SU-DHL-6 (cell line): Measurements from ENCODE around the gene WDR47.

Experiments used
- EZH2phosphoT487 ChIP-seq: fragments of 200-600 bp; sonication (generic), shearing (Covaris generic); conservative IDR thresholded peaks from 2 replicates; pipeline ENCODE4 v1.6.1; 2018; ENCODE audit warnings: mild to moderate bottlenecking, antibody characterized with exemption, low read length, moderate library complexity, mixed read lengths
- TF ChIP-seq, protein P1 (sequence below): fragments of 200-600 bp; sonication (generic); IDR thresholded peaks from one replicate; pipeline ENCODE4 v1.5.1; 2017; ENCODE audit warnings: antibody characterized with exemption, mild to moderate bottlenecking, low read length, moderate library complexity; ENCODE audit not compliant: insufficient read depth, poor library complexity, severe bottlenecking

DNA sequence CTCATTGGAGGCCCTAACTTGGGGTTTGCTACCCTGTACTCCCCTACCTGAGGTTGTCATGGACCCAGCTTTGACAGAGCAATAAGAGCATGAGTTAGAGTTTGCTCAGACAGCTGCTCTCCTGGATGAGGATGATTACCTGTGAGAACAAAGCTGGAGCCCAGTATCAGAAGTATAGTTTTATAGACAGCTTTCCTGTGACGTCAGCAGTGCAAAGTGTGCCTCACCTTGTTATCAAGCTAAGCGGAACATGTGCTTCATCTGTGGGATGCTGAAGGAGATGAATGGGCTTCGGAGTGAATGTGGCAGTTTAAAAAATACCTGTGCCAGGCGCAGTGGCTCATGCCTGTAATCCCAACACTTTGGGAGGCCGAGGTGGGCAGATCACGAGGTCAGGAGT lies 5.4 kb upstream of the WDR47 start:
- TF ChIP-seq, protein P1, sequence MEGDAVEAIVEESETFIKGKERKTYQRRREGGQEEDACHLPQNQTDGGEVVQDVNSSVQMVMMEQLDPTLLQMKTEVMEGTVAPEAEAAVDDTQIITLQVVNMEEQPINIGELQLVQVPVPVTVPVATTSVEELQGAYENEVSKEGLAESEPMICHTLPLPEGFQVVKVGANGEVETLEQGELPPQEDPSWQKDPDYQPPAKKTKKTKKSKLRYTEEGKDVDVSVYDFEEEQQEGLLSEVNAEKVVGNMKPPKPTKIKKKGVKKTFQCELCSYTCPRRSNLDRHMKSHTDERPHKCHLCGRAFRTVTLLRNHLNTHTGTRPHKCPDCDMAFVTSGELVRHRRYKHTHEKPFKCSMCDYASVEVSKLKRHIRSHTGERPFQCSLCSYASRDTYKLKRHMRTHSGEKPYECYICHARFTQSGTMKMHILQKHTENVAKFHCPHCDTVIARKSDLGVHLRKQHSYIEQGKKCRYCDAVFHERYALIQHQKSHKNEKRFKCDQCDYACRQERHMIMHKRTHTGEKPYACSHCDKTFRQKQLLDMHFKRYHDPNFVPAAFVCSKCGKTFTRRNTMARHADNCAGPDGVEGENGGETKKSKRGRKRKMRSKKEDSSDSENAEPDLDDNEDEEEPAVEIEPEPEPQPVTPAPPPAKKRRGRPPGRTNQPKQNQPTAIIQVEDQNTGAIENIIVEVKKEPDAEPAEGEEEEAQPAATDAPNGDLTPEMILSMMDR, result no peak
- TF ChIP-seq EZH2phosphoT487, result no peak
